SK-N-SH (cell line): ENCODE measurements around the gene LURAP1L. TPM values are rescaled to one million over a fixed set of nuclear protein-coding genes. Genes with fewer than 3 reads are reported as not detected.

Experiments
- CTCF ChIA-PET: fragments of 300-600, 350-600 bp; formaldehyde crosslinking; extraction: SDS; loops from one replicate; lab custom pipeline; 2021; lab: Yijun Ruan, JAX
- POLR2A ChIA-PET: fragments of 350-600 bp; sonication (Branson Sonifier 250); formaldehyde crosslinking; extraction: SDS; loops from one replicate; lab custom pipeline; 2020; ENCODE audit warnings: antibody characterized with exemption, inconsistent platforms; lab: Yijun Ruan, JAX
- DNase-seq: peaks from one replicate; pipeline ENCODE4 v3.0.0; 2012
- H2AFZ ChIP-seq: fragments of 200-600 bp; sonication (generic); 2 replicates; pipeline ENCODE4 v1.8.1; 2016; ENCODE audit warnings: antibody characterized with exemption, mild to moderate bottlenecking, low read depth
- H3F3A ChIP-seq: fragments of 200-600 bp; sonication (generic); replicated peaks from 2 replicates; pipeline ENCODE3; 2016; ENCODE audit warnings: antibody characterized with exemption, mild to moderate bottlenecking; ENCODE audit not compliant: insufficient read depth
- H3K27ac ChIP-seq, 2 experiments: fragments of 200-500 bp in 1 of 2; fragments of 200-600 bp in 1 of 2; sonication (Bioruptor generic) in 1 of 2; sonication (generic), shearing (Covaris generic) in 1 of 2; 2 replicates each; pipeline versions ENCODE4 v1.5.1 to v1.6.1; 2014 to 2016; ENCODE audit warnings: low read depth in 2 of 2, inconsistent platforms in 1 of 2, low read length in 1 of 2, mild to moderate bottlenecking in 1 of 2, mixed read lengths in 1 of 2
- H3K27me3 ChIP-seq: fragments of 200-600 bp; sonication (generic), shearing (Covaris generic); 2 replicates; pipeline ENCODE4 v1.6.1; 2016; ENCODE audit warnings: mixed run types; ENCODE audit not compliant: insufficient read depth
- H3K36me3 ChIP-seq, 2 experiments: fragments of 200-500 bp in 1 of 2; fragments of 200-600 bp in 1 of 2; sonication (Bioruptor generic) in 1 of 2; sonication (generic) in 1 of 2; replicated peaks in 1 of 2; 2 replicates each; pipeline versions ENCODE3 to v1.5.1; 2014 to 2016; ENCODE audit warnings: low read length in 1 of 2, mild to moderate bottlenecking in 1 of 2; ENCODE audit not compliant: insufficient read depth in 2 of 2, control insufficient read depth in 1 of 2
- H3K4me1 ChIP-seq, 2 experiments: fragments of 200-500 bp in 1 of 2; fragments of 200-600 bp in 1 of 2; sonication (Bioruptor generic) in 1 of 2; sonication (generic), shearing (Covaris generic) in 1 of 2; 2 replicates each; pipeline versions ENCODE4 v1.5.1 to v1.6.1; 2014 to 2016; ENCODE audit warnings: low read depth in 1 of 2, low read length in 1 of 2, mixed run types in 1 of 2; ENCODE audit not compliant: insufficient read depth in 2 of 2, control insufficient read depth in 1 of 2
- H3K4me2 ChIP-seq: fragments of 200-600 bp; sonication (generic), shearing (Covaris generic); 2 replicates; pipeline ENCODE4 v1.6.1; 2017; ENCODE audit warnings: mixed run types
- H3K4me3 ChIP-seq, 2 experiments: fragments of 200-500 bp in 1 of 2; fragments of 200-600 bp in 1 of 2; sonication (Bioruptor generic) in 1 of 2; sonication (generic), shearing (Covaris generic) in 1 of 2; 2 replicates each; pipeline versions ENCODE4 v1.5.1 to v1.8.1; 2014 to 2016; ENCODE audit warnings: low read depth in 2 of 2, inconsistent platforms in 1 of 2, low read length in 1 of 2, mild to moderate bottlenecking in 1 of 2, mixed read lengths in 1 of 2, moderate library complexity in 1 of 2
- H3K79me2 ChIP-seq: fragments of 200-600 bp; sonication (generic); 2 replicates; pipeline ENCODE4 v1.8.1; 2017; ENCODE audit warnings: mild to moderate bottlenecking; ENCODE audit not compliant: insufficient read depth
- H3K9ac ChIP-seq: fragments of 200-600 bp; sonication (generic); 2 replicates; pipeline ENCODE4 v1.6.1; 2017; ENCODE audit warnings: mixed run types
- H3K9me2 ChIP-seq: fragments of 200-600 bp; sonication (generic); 2 replicates; pipeline ENCODE4 v1.6.1; 2017; ENCODE audit warnings: mixed run types
- H3K9me3 ChIP-seq: fragments of 200-600 bp; sonication (generic); 2 replicates; pipeline ENCODE4 v1.6.1; 2017; ENCODE audit warnings: mixed run types, mild to moderate bottlenecking, moderate library complexity
- H4K20me1 ChIP-seq: fragments of 200-600 bp; sonication (generic); 2 replicates; pipeline ENCODE4 v1.6.1; 2017; ENCODE audit warnings: mild to moderate bottlenecking, mixed run types; ENCODE audit not compliant: insufficient read depth
- CHD2 ChIP-seq: fragments of 150-350 bp; IDR thresholded peaks from 2 replicates; pipeline ENCODE4 v1.6.1; 2018; ENCODE audit warnings: low read length; ENCODE audit not compliant: partially characterized antibody
- ELF1 ChIP-seq: IDR thresholded peaks from 2 replicates; pipeline ENCODE4 v1.4.0; 2012
- EP300 ChIP-seq, 2 experiments: IDR thresholded peaks; 2 replicates each; pipeline versions ENCODE4 v1.4.0 to v1.6.1; 2012; ENCODE audit warnings: borderline replicate concordance in 1 of 2, low read depth in 1 of 2, low read length in 1 of 2
- EZH2phosphoT487 ChIP-seq: fragments of 200-600 bp; sonication (generic); IDR thresholded peaks from 2 replicates; pipeline ENCODE4 v1.6.1; 2017; ENCODE audit warnings: low read depth, mixed run types, mild to moderate bottlenecking, antibody characterized with exemption, moderate library complexity, borderline replicate concordance
- FOSL2 ChIP-seq: IDR thresholded peaks from 2 replicates; pipeline ENCODE4 v1.4.0; 2012; ENCODE audit warnings: low read depth, mild to moderate bottlenecking, moderate library complexity, borderline replicate concordance
- GABPA ChIP-seq: IDR thresholded peaks from 2 replicates; pipeline ENCODE4 v1.4.0; 2012; ENCODE audit warnings: low read depth, mild to moderate bottlenecking
- IRF3 ChIP-seq: fragments of 150-350 bp; IDR thresholded peaks from 2 replicates; pipeline ENCODE4 v1.6.1; 2016; ENCODE audit warnings: mild to moderate bottlenecking, low read depth, low read length
- NFIC ChIP-seq: IDR thresholded peaks from 2 replicates; pipeline ENCODE4 v1.4.0; 2012; ENCODE audit warnings: borderline replicate concordance
- NRF1 ChIP-seq: IDR thresholded peaks from 2 replicates; pipeline ENCODE4 v1.6.1; 2012; ENCODE audit warnings: low read depth, mild to moderate bottlenecking, low read length
- POLR2AphosphoS5 ChIP-seq: IDR thresholded peaks from 2 replicates; pipeline ENCODE4 v1.6.1; 2012; ENCODE audit warnings: low read depth, low read length
- RAD21 ChIP-seq: IDR thresholded peaks from 2 replicates; pipeline ENCODE4 v1.6.1; 2012; ENCODE audit warnings: mild to moderate bottlenecking, low read length
- RCOR1 ChIP-seq: fragments of 150-350 bp; IDR thresholded peaks from 2 replicates; pipeline ENCODE4 v1.6.1; 2017; ENCODE audit warnings: antibody characterized with exemption, low read length
- REST ChIP-seq: IDR thresholded peaks from 2 replicates; pipeline ENCODE4 v1.6.1; 2012; ENCODE audit warnings: mild to moderate bottlenecking, low read depth, low read length, moderate library complexity
- RFX5 ChIP-seq: IDR thresholded peaks from 2 replicates; pipeline ENCODE4 v1.6.1; 2012; ENCODE audit warnings: mild to moderate bottlenecking, improper control_type of control experiment, low read length
- RXRA ChIP-seq: IDR thresholded peaks from 2 replicates; pipeline ENCODE4 v1.4.0; 2012; ENCODE audit warnings: low read depth, mild to moderate bottlenecking, borderline replicate concordance
- SIN3A ChIP-seq: IDR thresholded peaks from 2 replicates; pipeline ENCODE4 v1.6.1; 2012; ENCODE audit warnings: low read depth, mild to moderate bottlenecking, low read length, moderate library complexity, borderline replicate concordance
- SMC3 ChIP-seq: IDR thresholded peaks from 2 replicates; pipeline ENCODE4 v1.6.1; 2012; ENCODE audit warnings: low read depth, low read length, improper control_type of control experiment
- YY1 ChIP-seq: IDR thresholded peaks from 2 replicates; pipeline ENCODE4 v1.4.0; 2012; ENCODE audit warnings: low read depth, mild to moderate bottlenecking
- WGBS: methylation state at CpG from one replicate; pipeline ENCODE4 v1.1.6; 2017; ENCODE audit warnings: low lambda C conversion rate; 5-methylcytosine and 5-hydroxymethylcytosine counted together
- polyA plus RNA-seq, 3 experiments: library from polyadenylated mRNA; depleted of rRNA; stranded (reverse); fragments of >200 nt; gene quantifications; 2 replicates each; pipeline ENCODE4 v1.2.3, GENCODE V29; 2012
- TF ChIP-seq, protein P1 (sequence below): IDR thresholded peaks from 2 replicates; pipeline ENCODE4 v1.4.0; 2012; ENCODE audit warnings: low read depth, borderline replicate concordance
- TF ChIP-seq, protein P2 (sequence below): IDR thresholded peaks from 2 replicates; pipeline ENCODE4; 2012

LURAP1L gene
- polyA plus RNA-seq, 1 of the 3 experiments (the other 2 are of a cell fraction), result 3.4 TPM

- POLR2A ChIA-PET, result interaction anchor here (1.8 kb wide), 1 partner anchor 37 kb away, joined by 14 read pairs; no protein-coding TSS in a partner anchor
- H3K4me3 ChIP-seq, result peak overlapping the region; percentile 6 to 31; a peak in 2 of 4 replicates
- DNase-seq, result no peak
- TF ChIP-seq RAD21 (no peak), NRF1 (no peak), RXRA (no peak), GABPA (no peak), IRF3 (no peak), RCOR1 (no peak), EZH2phosphoT487 (no peak), POLR2AphosphoS5 (no peak), SIN3A (no peak), REST (no peak), RFX5 (no peak), FOSL2 (no peak), YY1 (no peak), CHD2 (no peak), NFIC (no peak), SMC3 (no peak), EP300 (IDR thresholded peaks at IDR 0.05; ENCODE audit: borderline replicate concordance in 1 of 2, low read depth in 1 of 2, low read length in 1 of 2) (no peak), ELF1 (no peak)
- TF ChIP-seq, protein P1, sequence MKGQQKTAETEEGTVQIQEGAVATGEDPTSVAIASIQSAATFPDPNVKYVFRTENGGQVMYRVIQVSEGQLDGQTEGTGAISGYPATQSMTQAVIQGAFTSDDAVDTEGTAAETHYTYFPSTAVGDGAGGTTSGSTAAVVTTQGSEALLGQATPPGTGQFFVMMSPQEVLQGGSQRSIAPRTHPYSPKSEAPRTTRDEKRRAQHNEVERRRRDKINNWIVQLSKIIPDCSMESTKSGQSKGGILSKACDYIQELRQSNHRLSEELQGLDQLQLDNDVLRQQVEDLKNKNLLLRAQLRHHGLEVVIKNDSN, result no peak
- TF ChIP-seq, protein P2, sequence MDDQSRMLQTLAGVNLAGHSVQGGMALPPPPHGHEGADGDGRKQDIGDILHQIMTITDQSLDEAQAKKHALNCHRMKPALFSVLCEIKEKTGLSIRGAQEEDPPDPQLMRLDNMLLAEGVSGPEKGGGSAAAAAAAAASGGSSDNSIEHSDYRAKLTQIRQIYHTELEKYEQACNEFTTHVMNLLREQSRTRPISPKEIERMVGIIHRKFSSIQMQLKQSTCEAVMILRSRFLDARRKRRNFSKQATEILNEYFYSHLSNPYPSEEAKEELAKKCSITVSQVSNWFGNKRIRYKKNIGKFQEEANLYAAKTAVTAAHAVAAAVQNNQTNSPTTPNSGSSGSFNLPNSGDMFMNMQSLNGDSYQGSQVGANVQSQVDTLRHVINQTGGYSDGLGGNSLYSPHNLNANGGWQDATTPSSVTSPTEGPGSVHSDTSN, result no peak
- TF ChIP-seq, all 33 proteins: peak for 0
- H4K20me1 ChIP-seq, result no peaks in the 10 kb centered on the region
- H3K4me1 ChIP-seq, result peaks cover 20 to 21% of the 10 kb centered on the region in 2 experiments; a peak in 3 of 4 replicates
- peak overlapping the region; percentile 53; the same call in 1 of the 2 replicates for H2AFZ ChIP-seq
- H3K4me2 ChIP-seq, result peak overlapping the region; percentile 55; the same call in 1 of the 2 replicates
- H3K9me3 ChIP-seq, result no peaks in the 10 kb centered on the region
- CTCF ChIA-PET, result interaction anchor here (1.0 kb wide), 1 partner anchor 38 kb away, joined by 3 read pairs; no protein-coding TSS in a partner anchor
- H3K27me3 ChIP-seq, result no peaks in the 10 kb centered on the region
- no peaks in the 10 kb centered on the region for H3K9me2 ChIP-seq
- peak overlapping the region; percentile 96 for H3K27ac ChIP-seq
- H3K36me3 ChIP-seq, result no peaks in the 10 kb centered on the region
- peak overlapping the region; percentile 62; the same call in 1 of the 2 replicates for H3K9ac ChIP-seq
- no peaks in the 10 kb centered on the region for H3K79me2 ChIP-seq
- H3F3A ChIP-seq, result peaks cover 18% of the 10 kb centered on the region
- WGBS, result 74% methylated on average over 1 of the region's 1 CpG
Measured at GRCh38 chr9:12813533-12813932, 38.7 kb downstream of the LURAP1L start.
